HG03378 (cell line): Measurements from ENCODE around the gene TCERG1L.

ENCODE experiments used
- ATAC-seq: cut with Tn5 transposase; IDR thresholded peaks from one replicate; pipeline ENCODE4 v1.9.1; 2021; ENCODE audit warnings: mild to moderate bottlenecking, moderate library complexity; ENCODE audit not compliant: unreplicated experiment

The TCERG1L gene

DNA sequence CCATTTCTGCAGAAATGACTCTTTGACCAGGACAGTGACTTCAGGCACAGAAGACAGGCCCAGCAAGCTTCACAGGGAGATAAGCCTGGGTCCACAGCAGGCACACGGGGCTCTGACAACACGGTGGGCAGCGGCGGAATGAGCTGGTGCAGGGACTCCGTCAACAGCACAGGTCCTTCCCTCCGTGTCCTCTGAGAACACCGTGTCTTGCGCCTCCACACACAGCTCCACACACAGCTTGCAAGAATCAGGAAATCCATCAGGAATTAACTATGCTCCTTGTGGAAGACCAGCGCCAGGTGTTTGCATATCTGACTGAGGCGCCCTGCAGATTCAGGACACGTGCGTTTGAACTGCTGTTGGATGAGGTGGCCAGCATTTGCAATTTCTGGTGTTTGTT is 39.6 kb downstream of the TCERG1L start:
- no peak for ATAC-seq

DNA sequence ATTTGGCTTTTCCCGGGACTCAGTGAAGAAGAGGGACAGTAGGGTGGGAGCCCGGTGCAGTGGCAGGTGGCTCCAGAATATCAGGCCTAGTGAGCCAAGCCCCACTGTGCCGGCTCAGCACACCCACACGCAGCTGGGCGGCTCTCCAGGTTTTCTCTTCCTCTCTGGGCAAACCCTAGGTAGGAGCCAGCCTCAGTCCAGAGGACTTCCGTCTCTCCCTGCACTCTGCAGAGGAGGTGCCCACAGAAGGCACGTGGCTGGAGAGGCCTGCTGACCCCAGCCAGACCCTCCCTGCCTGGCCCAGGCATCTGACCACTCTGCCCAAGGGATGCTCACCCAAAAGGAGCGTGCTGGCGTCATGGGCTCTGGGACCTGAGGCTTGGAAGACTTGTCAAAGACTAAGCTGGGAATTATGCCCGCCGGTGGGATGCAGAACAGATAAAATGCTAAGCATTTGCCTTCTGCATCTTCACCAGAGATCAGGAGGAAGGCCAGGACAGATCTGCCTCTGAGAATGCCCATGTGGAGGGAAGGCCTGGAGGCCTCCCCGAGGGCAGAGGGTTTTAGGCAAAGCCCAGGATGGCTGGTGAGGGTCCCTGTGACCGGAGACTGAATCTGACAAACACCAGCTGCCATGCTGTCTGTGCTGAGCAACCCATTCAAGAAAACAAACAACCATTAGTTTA is 40.2 kb downstream of the TCERG1L start:
- no peak for ATAC-seq

DNA sequence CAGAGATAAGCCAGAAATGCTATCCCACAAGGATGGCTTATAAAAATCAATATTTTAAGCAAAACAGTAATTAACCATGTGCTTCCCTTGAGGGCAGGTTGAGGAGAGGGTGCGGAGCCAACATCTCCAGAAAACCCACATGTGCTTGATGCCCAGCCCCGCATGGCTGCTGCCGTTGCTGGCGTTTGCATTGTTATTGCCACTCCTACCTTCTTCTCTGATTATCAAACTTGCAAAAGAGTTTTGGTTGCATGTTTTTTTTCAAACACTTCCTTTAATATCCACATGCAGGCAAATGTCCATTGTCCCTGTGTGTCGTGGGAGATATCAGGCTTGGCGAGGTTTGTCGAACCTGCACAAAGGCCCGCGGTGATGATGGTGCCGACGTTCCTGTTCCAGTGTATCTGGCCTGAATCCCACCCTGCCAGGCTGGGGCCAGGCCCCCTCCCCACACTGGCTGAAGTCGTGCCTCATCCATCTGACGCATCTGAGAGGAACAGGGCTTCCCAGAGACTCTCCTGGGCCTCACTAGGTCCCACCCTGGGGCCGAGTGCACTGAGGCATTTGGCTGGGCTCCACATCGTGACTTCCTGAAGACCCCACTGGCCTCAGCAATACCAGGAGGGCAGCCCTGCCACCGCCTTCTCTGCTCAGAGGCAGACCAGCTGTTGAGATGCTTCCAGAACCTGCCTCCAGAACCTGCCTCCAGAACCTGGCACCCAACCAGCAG is 40.9 kb downstream of the TCERG1L start:
- ATAC-seq: no peak

- ATAC-seq: no peak
Measured at GRCh38 chr10:131269776-131270460, 41.6 kb downstream of the TCERG1L start.

- ATAC-seq: no peak
Measured at GRCh38 chr10:131267814-131268095, 43.8 kb downstream of the TCERG1L start.

GRCh38 chr10:131266936-131267813 is 44.3 kb downstream of the TCERG1L start:
- no peak for ATAC-seq

GRCh38 chr10:131264110-131264788 is 47.3 kb downstream of the TCERG1L start:
- ATAC-seq: no peak

- no peak for ATAC-seq
Measured at GRCh38 chr10:131261890-131262475, 49.5 kb downstream of the TCERG1L start.

DNA sequence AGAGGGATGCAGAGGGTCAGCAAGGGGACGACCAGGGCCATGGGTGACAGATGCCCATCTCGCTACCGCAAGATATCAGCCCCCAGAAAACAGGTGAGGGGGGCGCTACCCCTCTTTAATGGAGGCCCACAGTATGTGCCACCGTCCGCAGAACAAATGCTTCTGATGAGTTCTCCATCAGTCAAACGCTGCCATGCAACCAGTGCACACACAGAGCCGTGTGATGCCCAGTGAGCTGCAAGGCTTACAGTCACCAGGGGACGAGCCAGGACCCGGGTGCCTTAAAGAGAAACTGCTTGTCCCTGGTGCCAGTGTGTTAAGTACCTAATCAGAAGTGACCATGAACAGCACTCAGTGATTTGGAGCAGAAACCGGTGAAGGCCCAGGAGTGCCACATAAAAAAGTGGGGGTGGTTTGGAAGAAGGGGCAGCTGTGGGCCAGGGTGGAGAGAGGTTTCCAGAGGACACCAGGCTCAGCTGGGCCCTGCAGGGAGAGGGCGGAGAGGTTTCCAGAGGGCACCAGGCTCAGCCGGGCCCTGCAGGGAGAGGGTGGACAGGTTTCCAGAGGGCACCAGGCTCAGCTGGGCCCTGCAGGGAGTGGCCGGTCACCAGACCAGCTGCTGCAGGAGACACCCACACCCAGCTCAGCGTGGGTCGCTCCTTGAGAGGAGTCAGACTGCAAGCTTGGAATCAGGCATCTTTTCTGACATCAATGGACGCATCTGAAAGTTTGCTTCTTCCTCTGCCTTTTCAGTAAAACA is 50.9 kb downstream of the TCERG1L start:
- ATAC-seq: no peak

DNA sequence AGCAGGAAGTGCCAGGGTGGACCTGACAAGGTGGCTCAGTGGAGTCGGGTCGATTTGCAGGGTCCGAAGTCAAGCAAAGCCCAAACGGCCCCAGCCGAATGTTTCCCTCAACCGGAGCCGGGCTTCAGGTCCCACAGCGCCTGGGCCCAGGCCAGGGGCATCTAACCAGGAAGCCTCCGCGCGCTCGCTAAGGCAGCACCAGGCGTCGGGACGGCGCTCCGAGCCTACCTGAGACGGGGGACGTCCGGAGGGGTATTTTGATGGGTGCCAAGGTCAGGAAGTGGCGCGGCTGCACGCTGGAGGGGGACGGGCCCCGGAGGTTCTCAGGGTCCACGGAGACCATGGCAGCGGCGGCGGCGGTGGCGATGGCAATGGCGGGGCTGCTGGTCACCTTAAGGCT is 51.5 kb downstream of the TCERG1L start:
- no peak for ATAC-seq

- no peak for ATAC-seq
Measured at GRCh38 chr10:131259535-131259934, 52.0 kb downstream of the TCERG1L start.

- ATAC-seq: no peak
Measured at GRCh38 chr10:131258256-131258655, 53.3 kb downstream of the TCERG1L start.

- no peak for ATAC-seq
Measured at GRCh38 chr10:131257027-131257426, 54.5 kb downstream of the TCERG1L start.

DNA sequence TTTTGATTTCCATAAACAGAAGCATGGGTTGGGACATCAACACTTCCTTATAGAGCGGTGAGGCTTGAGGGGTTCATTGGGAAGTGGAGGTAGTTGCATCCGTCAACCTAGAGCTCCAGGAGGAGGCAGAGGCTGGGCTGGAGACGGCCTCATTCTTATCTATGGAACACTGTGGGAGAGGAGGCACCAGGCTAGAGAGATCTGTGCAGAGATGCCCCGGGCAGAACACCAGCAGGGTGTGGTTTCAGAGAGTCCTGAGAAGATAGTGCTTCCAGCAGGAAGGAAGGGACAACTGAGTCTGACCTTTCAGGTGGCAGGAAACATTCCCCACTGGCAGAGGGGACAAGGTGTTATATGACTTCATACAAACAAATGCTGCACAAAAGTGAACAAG is 56.7 kb downstream of the TCERG1L start:
- no peak for ATAC-seq

DNA sequence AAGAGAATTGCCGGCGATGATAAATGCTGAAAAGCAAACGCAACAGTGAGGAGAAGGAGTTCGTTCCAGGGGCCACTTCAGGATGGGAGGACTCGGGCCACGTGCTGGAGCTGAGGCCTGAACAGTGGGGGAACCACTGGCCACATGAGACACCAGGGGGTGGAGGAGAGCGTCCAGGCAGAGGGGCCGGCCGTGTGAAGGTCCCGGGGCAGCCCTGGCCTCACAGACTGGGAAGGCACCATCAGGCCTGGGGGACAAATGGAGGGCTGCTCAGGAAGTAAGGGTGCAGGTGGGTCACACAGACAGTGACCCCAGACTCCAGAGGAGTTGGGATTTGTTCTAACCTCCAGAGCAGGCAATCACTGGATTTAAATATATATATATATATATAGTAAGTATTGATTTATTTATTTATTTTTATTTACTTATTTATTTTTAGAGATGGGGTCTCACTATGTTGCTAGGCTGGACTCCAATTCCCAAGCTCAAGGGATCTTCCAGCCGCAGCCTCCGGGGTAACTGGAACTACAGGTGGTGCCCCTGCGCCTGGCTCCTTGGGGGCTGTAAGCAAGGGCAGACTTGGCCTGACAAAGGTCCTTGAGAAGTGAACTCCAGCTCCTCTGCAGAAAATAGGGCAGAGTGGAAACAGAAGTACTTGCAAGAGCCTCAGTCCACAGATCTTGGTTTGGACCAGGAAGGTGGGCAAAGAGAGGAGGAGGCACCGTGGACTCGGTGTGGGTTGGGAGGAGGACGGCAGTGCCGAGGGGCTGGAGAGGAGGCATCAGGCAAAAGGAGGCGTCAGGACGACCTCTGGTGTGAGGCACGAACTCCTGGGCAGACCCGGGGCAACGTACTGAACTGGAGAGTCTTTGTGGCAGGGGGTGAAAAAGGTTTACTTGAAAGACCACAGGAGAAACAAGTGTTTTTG is 57.3 kb downstream of the TCERG1L start:
- ATAC-seq: no peak

GRCh38 chr10:131252567-131253276 is 58.8 kb downstream of the TCERG1L start:
- no peak for ATAC-seq

DNA sequence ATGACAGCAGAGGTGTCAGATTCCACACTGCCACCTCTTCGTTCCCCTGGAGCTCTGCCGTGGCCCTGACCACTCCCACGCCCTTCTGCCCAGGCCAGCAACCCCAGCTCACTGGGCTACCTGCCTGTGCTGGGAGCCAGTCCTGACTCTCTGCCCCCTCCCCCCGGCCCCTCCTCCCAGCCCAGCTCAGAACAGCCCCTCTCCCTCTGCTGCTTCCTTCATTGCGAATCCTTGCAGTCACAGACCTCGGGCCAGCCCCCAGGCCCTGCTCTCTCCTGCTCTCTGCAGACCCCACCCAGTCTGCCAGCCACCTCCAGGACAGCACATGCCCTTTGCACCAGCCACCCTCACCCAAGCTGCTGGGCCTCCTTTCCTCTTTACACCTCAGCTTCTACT is 60.4 kb downstream of the TCERG1L start:
- no peak for ATAC-seq
